Measurements from ENCODE around the gene OR6J1.

The OR6J1 gene

DNA sequence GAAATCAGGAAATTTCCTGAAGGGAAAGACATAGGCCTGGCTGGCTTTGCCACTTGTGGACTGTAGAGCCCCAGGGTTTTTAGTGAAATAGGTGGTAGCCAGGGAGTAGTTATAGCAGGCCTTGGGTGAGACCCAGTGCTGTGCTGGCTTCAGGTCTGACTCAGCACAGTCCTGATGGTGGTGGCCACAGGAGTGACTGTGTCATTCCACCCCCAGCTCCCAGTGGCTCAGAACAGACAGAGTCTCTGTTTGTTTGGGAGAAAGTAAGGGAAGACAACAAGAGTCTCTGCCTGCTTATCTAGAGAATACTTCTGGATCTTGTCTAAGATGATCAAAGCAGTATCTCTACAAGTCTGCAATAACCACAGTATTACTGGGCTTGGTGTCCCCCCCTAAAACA is 27.5 kb upstream of the OR6J1 start:
- Histone ChIP-seq H3K9me3 (ENCODE audit: control insufficient read depth, insufficient read depth, low read depth, low read length) (no peaks in the 10 kb centered on the region), H3K27ac (ENCODE audit: extremely low read depth, low read depth, low read length) (no peak overlapping the region), H3K36me3 (ENCODE audit: control insufficient read depth in 2 of 2, insufficient read depth in 1 of 2, low read length in 2 of 2) (no peaks in the 10 kb centered on the region), H3K4me1 (ENCODE audit: control insufficient read depth, insufficient read depth, low read length) (no peaks in the 10 kb centered on the region), H3K4me3 (ENCODE audit: low read depth, low read length) (no peak overlapping the region)
- TF ChIP-seq ZNF791 (tag by site-specific recombination; IDR thresholded peaks at IDR 0.05): no peak
- TF ChIP-seq ZNF146 (tag by site-specific recombination; IDR thresholded peaks at IDR 0.05): no peak
- TF ChIP-seq ZNF391 (tag by site-specific recombination; IDR thresholded peaks at IDR 0.05; ENCODE audit: borderline replicate concordance, low read depth): no peak
- TF ChIP-seq, protein P1, sequence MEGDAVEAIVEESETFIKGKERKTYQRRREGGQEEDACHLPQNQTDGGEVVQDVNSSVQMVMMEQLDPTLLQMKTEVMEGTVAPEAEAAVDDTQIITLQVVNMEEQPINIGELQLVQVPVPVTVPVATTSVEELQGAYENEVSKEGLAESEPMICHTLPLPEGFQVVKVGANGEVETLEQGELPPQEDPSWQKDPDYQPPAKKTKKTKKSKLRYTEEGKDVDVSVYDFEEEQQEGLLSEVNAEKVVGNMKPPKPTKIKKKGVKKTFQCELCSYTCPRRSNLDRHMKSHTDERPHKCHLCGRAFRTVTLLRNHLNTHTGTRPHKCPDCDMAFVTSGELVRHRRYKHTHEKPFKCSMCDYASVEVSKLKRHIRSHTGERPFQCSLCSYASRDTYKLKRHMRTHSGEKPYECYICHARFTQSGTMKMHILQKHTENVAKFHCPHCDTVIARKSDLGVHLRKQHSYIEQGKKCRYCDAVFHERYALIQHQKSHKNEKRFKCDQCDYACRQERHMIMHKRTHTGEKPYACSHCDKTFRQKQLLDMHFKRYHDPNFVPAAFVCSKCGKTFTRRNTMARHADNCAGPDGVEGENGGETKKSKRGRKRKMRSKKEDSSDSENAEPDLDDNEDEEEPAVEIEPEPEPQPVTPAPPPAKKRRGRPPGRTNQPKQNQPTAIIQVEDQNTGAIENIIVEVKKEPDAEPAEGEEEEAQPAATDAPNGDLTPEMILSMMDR (tag by site-specific recombination; IDR thresholded peaks at IDR 0.05): no peak
- TF ChIP-seq, protein P2, sequence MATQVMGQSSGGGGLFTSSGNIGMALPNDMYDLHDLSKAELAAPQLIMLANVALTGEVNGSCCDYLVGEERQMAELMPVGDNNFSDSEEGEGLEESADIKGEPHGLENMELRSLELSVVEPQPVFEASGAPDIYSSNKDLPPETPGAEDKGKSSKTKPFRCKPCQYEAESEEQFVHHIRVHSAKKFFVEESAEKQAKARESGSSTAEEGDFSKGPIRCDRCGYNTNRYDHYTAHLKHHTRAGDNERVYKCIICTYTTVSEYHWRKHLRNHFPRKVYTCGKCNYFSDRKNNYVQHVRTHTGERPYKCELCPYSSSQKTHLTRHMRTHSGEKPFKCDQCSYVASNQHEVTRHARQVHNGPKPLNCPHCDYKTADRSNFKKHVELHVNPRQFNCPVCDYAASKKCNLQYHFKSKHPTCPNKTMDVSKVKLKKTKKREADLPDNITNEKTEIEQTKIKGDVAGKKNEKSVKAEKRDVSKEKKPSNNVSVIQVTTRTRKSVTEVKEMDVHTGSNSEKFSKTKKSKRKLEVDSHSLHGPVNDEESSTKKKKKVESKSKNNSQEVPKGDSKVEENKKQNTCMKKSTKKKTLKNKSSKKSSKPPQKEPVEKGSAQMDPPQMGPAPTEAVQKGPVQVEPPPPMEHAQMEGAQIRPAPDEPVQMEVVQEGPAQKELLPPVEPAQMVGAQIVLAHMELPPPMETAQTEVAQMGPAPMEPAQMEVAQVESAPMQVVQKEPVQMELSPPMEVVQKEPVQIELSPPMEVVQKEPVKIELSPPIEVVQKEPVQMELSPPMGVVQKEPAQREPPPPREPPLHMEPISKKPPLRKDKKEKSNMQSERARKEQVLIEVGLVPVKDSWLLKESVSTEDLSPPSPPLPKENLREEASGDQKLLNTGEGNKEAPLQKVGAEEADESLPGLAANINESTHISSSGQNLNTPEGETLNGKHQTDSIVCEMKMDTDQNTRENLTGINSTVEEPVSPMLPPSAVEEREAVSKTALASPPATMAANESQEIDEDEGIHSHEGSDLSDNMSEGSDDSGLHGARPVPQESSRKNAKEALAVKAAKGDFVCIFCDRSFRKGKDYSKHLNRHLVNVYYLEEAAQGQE (tag by site-specific recombination; IDR thresholded peaks at IDR 0.05): no peak
- TF ChIP-seq, protein P3, sequence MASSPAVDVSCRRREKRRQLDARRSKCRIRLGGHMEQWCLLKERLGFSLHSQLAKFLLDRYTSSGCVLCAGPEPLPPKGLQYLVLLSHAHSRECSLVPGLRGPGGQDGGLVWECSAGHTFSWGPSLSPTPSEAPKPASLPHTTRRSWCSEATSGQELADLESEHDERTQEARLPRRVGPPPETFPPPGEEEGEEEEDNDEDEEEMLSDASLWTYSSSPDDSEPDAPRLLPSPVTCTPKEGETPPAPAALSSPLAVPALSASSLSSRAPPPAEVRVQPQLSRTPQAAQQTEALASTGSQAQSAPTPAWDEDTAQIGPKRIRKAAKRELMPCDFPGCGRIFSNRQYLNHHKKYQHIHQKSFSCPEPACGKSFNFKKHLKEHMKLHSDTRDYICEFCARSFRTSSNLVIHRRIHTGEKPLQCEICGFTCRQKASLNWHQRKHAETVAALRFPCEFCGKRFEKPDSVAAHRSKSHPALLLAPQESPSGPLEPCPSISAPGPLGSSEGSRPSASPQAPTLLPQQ (tag by site-specific recombination; IDR thresholded peaks at IDR 0.05): no peak
- TF ChIP-seq ZBTB1 (tag by site-specific recombination; IDR thresholded peaks at IDR 0.05): no peak
- TF ChIP-seq, protein P4, sequence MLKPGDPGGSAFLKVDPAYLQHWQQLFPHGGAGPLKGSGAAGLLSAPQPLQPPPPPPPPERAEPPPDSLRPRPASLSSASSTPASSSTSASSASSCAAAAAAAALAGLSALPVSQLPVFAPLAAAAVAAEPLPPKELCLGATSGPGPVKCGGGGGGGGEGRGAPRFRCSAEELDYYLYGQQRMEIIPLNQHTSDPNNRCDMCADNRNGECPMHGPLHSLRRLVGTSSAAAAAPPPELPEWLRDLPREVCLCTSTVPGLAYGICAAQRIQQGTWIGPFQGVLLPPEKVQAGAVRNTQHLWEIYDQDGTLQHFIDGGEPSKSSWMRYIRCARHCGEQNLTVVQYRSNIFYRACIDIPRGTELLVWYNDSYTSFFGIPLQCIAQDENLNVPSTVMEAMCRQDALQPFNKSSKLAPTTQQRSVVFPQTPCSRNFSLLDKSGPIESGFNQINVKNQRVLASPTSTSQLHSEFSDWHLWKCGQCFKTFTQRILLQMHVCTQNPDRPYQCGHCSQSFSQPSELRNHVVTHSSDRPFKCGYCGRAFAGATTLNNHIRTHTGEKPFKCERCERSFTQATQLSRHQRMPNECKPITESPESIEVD (tag by site-specific recombination; IDR thresholded peaks at IDR 0.05): no peak
- no peak for TF ChIP-seq YY2 (tag by site-specific recombination; IDR thresholded peaks at IDR 0.05)
- no peak for TF ChIP-seq ZNF530 (tag by site-specific recombination; IDR thresholded peaks at IDR 0.05; ENCODE audit: low read depth)
- TF ChIP-seq ZNF416 (tag by site-specific recombination; IDR thresholded peaks at IDR 0.05): no peak
- TF ChIP-seq ZNF292 (tag by site-specific recombination; IDR thresholded peaks at IDR 0.05; ENCODE audit: borderline replicate concordance, low read depth): no peak
- TF ChIP-seq ZNF658 (tag by site-specific recombination; IDR thresholded peaks at IDR 0.05): no peak
- TF ChIP-seq MEIS1 (CRISPR knock-in tag; IDR thresholded peaks at IDR 0.05; ENCODE audit: borderline replicate concordance): no peak
- no peak for TF ChIP-seq ZNF140 (tag by site-specific recombination; IDR thresholded peaks at IDR 0.05)
- ChIA-PET CTCF (no interaction called here), POLR2A (no interaction called here)

- POLR2A ChIA-PET: no interaction called here
- Histone ChIP-seq H3K4me3 (ENCODE audit: low read depth, low read length) (no peak overlapping the region), H3K27ac (ENCODE audit: extremely low read depth, low read depth, low read length) (no peak overlapping the region), H3K4me1 (ENCODE audit: control insufficient read depth, insufficient read depth, low read length) (peaks cover 2% of the 10 kb centered on the region; the same call in 1 of the 2 replicates), H3K9me3 (ENCODE audit: control insufficient read depth, insufficient read depth, low read depth, low read length) (no peaks in the 10 kb centered on the region), H3K36me3 (ENCODE audit: control insufficient read depth in 2 of 2, insufficient read depth in 1 of 2, low read length in 2 of 2) (no peaks in the 10 kb centered on the region)
- CTCF ChIA-PET: no interaction called here
- TF ChIP-seq ZNF354C (tag by site-specific recombination; IDR thresholded peaks at IDR 0.05; ENCODE audit: borderline replicate concordance, low read depth) (no peak), GLIS2 (tag by site-specific recombination; IDR thresholded peaks at IDR 0.05) (no peak), ZNF510 (tag by site-specific recombination; IDR thresholded peaks at IDR 0.05; ENCODE audit: insufficient replicate concordance) (no peak), ZFP37 (tag by site-specific recombination; IDR thresholded peaks at IDR 0.05) (no peak), SP2 (tag by site-specific recombination; IDR thresholded peaks at IDR 0.05) (no peak), ZNF132 (tag by site-specific recombination; IDR thresholded peaks at IDR 0.05; ENCODE audit: borderline replicate concordance) (no peak), BCL11A (tag by site-specific recombination; IDR thresholded peaks at IDR 0.05; ENCODE audit: low read depth) (no peak), MZF1 (tag by site-specific recombination; IDR thresholded peaks at IDR 0.05; ENCODE audit: borderline replicate concordance) (no peak), ZNF394 (tag by site-specific recombination; IDR thresholded peaks at IDR 0.05; ENCODE audit: borderline replicate concordance) (no peak)
- TF ChIP-seq, protein P5, sequence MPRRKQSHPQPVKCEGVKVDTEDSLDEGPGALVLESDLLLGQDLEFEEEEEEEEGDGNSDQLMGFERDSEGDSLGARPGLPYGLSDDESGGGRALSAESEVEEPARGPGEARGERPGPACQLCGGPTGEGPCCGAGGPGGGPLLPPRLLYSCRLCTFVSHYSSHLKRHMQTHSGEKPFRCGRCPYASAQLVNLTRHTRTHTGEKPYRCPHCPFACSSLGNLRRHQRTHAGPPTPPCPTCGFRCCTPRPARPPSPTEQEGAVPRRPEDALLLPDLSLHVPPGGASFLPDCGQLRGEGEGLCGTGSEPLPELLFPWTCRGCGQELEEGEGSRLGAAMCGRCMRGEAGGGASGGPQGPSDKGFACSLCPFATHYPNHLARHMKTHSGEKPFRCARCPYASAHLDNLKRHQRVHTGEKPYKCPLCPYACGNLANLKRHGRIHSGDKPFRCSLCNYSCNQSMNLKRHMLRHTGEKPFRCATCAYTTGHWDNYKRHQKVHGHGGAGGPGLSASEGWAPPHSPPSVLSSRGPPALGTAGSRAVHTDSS (tag by site-specific recombination; IDR thresholded peaks at IDR 0.05): no peak
Observed at GRCh38 chr14:22668863-22669262, 24.7 kb upstream of the OR6J1 start.
